Activated CD4-positive, alpha-beta T cell treated with anti-CD3 and anti-CD28 coated beads, Interleukin-10, Interleukin-2, amounts not matched to agents 100 ng/mL and 50 ng/mL, durations not matched to agents 16 hours and 8 hours (primary cell): ENCODE data around the gene SLC43A3.
"Not testable (repeated sequence)": the region's sequence is repeated elsewhere in the genome, so short reads cannot be mapped to it uniquely, and the experiment has no call there.

ENCODE experiments used
- DNase-seq: peaks from one replicate; pipeline ENCODE4 v3.0.0-alpha.2; 2020

The SLC43A3 gene

DNA sequence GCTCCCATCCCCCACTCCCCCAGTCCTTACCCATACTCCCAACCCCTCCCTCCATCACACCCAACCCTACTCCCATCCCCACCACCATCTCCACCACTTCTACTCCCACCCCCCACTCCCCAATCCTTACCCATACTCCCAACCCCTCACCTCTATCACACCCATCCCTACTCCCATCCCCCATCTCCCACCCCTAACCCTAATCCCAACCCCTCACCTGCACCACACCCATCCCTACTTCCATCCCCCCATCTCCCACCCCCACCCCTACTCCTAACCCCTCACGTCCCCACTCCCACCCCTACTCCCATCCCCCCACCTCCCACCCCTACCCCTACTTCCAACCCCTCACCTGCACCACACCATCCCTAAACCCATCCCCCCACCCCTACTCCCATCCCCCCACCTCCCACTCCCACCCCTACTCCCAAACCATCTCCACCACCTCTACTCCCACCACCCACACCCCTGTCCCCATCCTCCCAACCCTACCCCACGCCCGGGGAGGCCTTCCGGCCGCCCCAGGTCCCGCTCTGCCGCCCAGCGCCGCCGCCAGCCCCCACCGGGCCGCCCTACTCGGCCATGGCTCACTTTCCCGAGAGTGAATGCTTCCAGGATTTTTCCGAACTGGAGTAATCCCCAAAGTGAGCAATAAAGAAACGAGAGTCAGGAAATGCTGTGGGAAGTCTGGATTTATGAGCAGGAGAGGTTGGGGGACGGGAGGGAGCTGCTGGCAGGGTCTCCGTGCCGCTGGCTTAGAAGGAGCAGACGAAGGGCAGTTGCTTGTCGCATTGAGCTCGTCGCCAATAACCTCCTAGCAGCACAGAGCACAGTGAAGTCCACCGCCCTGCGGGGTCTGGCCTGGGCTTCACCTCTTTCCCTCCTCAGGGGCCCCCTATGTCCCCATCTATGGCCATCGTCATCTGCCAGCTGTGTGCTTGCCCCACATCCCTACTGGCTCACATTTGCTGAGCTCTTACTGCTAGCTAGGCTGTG, 50.5 kb downstream of the SLC43A3 start:
- DNase-seq, result no peak

DNA sequence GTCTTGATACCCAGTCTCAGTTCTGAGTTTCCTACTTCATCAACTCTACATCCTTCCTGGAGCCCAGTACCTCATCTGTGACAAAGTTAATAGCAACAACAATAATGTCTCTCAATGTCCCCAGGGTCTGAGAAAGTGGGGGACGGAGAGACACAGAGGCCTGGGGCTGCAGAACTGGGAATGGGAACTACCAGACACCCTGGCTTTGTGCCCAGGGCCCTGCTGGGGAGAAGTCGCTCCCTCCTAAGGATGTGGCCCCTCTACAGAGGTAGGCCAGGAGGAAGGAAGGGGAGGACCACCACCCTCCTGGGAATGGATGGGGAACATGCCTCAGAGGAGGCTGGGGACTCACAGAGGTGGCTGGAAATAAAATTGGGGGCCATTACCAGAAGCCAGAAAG, 51.4 kb downstream of the SLC43A3 start:
- DNase-seq, result no peak

DNA sequence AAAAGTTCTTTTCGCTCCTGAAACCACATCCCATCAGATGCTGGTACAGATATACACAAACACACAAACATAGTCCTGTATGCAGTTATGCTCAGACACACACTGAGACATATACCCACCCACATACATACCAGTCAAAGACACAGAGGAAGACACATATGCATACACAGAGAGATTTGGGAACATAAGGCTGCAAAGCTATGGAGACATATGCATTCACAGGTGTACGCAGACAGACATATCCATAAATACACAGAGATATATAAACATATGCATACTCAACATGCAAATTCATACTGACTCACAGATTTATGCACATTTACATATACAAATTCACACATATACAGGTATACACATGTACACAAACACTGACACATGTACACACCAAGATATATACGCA, 52.0 kb downstream of the SLC43A3 start:
- DNase-seq, result no peak

DNA sequence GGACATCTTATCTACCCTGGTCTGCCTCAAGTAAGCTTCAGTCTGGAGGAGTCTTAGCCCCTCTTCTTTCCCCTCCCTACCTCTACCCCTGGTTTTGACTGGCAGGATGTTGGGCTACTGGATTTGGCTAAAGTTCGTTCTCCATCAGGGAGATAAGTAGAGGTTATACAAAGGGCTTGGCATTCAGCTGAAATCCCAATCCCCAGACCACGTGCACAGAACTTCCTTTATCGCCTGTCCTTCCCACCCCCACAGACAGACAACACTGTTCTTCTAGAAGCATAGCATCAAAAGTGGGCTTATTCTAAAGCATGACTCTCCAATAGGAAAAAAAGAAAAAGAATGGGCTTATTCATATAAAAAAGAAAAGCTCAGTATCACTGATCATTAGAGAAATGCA, 53.8 kb downstream of the SLC43A3 start:
- no peak for DNase-seq

DNA sequence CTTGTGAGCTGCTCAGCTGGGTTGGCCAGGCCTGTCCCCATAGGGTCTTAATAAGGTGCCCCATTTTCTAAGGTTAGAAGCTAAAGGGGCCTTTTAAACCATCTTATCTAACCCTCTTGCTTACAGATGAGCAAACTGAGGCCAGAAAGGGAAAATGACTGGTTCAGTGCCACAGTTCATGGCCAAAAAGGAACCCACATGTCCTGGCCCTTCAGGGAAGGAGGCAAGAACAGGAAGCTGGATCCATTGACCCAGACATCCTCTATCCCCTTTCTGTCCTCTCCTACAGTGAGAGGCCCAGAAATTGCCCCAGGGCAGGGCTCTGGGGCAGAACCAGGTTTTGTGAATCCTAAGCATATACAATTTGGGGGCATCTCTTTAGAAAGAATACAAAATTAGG, 56.0 kb downstream of the SLC43A3 start:
- no peak for DNase-seq

DNA sequence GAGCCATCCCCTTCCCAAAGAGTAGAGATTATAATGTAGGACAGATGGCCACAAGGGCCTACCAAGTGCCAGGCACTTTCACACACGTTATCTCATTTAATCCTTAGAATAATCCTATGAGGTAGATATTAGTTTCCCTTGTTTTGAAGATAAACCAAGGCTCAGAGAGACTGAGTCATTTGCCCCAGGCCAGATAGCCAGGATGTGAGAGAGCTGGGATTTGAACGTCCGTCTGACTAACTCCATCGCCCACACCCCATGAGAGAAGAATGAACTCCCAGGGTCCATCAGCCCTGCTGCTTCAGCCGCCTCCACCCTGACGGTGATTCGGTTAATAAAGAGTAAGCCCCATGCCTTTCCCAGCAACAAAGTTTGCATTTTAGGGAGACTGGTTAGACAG, 56.7 kb downstream of the SLC43A3 start:
- DNase-seq, result no peak

DNA sequence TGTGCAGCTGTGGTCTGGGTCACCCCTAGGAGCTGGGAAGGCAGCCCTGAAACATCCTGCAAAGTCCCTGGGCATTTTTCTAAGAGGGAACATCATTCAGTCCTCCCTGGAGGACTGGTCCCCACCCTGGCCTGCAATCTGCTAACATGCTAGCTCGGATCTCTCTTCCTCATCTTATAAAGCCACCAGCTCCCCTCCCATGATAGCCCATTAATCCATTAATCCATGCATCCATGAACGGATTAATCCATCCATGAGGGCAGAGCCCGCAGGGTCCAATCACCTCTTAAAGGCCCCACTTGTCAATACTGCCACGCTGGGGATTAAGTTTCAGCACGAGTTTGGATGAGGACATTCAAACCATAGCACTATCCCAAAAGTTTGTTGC, 58.1 kb downstream of the SLC43A3 start:
- no peak for DNase-seq

DNA sequence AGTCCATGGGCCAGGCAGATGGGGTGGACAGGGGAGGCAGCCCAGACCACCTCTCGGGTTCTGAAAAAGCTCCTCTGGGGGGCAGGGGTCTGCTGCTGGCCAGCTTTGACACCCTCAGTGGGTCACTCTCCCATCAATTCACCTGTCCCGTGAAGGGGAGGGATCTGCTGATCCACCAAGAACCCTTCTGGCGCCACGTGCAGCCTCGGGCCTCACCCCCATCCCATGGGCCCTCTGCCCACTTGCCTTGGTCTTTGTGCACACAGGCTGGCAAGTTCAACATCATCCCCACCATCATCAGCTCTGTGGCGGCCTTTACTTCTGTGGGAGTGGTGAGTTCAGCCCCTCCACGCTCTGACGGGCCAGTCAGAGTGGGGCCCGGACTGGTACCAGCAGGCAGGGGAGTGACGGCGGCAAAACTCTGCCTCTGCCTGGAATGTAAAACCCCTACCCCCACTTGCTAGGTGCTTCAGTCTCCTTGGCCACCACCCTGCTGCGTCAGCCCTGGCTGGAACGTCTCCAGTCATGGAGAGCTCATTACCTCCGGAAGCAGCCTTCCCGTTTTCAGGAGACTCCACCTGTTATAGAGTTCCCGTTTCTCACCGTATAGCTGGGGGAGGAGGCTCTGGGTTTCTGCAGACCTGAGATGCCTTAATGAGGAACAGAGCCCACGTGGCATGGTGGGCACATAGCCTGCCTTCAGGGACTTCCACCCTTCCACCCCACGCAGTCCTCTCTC, 58.6 kb downstream of the SLC43A3 start:
- no peak for DNase-seq

DNA sequence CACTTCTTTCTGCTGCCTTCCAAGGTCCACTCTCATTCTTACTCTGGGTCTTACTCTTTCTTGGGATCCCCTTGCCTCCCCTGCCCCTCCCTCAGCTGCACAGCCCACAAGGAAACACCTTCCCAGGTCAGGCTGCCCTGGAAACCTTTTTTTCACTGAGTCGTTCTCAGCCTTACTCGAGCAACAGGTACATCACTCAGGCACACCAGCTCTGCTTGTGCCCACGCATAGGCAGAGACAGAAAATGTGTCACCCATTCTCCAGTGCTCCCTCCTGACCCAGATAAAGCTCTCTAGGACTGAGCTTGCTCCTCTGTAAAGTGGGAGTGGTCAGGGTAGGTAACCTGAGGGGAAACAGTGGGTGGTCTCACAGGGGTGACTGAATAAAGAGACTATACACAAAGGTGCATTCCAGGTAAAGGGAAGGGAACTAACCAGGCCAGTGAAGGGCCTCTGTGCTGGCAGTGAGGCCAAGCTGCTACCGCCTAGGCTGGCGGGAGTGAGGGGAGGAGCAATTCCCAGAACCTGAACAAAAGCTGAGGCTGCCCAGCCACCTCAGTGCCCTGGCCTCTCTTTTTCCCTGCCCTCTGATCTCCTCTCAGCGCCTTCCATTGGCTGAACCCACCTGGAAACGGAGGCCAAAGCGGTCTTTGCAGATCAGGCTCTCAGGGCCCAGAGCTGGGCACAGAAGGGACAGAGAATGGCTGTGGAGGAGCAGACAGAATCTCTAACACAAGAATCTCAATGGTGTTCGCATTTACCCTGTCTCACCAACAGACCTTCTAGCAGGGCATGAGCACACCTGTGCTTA, 61.9 kb downstream of the SLC43A3 start:
- no peak for DNase-seq

DNA sequence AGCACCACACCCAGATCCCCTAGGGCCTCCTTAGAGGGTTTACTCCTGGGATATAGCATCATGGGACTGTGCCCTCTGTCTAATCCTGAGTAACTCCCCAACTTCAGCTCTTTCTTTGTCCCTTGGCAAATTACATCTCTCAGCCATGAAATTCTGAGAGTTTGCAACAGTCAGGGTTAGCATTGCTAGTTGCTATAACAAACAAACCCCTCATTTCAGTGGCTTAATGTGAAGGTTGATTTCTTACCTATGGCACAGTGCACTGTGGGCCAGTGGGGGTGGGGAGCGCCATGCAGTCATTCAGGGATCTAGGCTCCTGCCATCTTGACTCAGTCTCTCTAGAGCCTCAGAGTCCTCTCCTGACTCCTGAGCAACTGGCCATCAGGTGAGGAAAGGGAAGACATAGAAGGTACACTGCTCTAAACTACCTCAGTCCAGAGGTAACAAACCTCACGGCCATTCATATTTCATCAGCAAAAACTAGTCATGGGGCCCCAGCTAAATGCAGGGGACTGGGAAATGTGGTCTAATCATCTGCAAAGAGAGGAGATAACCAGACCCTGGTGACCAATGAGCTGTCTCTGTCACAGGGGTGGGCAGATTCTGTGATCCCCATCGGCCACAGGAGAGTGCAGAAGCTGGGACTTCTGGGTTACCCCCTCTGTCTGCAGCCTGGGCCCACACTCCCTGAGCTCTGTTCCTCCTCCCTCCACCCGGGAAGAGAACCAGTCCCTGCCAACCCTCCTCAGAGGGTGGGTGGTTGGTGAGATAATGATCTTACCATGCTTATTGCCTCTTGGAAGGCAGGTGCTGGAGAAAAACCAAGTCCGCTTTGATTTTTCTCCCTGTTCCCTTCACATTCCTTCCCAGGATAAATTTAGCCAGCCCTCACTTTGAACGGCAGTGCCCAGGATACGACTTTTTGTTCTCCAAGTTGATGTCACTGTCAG, 63.5 kb downstream of the SLC43A3 start:
- DNase-seq, result no peak

DNA sequence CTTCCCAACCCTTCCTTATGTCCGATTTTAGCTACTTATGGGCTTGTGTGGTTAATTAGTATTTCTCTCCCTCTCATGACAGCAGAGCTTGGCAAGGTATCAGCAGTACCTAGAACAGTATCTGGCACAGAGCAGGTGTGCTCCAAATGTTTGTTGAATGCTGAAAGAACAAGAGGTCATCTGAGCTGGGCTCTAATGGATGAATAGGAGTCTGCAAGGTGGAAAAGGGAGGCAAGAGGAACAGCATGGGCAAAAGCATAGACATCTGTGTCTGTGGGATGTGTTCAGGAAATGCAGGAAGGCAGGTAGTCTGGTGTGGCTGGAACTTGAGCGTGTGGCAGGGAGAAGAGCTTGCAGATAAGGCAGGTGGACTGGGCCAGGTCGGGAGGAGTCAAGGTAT, 65.0 kb downstream of the SLC43A3 start:
- DNase-seq, result no peak

DNA sequence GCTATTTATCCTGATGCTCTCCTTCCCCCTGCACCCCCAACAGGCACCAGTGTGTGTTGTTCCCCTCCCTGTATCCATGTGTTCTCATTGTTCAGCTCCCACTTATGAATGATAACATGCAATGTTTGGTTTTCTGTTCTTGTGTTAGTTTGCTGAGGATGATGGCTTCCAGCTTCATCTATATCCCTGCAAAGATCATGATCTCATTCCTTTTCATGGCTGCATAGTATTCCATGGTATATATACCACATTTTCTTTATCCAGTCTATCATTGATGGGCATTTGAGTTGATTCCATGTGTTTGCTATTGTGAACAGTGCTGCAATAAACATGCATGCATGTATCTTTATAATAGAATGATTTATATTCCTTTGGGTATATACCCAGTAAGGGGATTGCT, 65.5 kb downstream of the SLC43A3 start:
- not testable (repeated sequence) for DNase-seq

DNA sequence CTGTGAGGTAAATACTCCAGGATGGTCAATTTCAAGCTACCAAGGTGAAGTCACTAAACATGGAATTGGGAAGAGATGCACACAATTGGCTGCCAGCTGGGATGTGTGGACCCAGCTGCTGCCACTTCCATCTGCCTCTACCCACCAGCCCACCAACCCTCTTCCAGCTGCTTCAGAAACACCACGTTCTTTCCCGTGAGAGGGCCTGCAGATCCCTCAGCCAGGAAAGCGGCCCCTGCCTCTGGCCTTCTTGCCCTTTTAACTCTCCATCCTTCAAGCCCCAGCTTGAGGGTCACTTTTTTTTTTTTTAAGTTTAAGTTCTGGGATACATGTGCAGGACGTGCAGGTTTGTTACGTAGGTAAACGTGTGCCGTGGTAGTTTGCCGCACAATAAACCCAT, 65.9 kb downstream of the SLC43A3 start:
- DNase-seq, result no peak

DNA sequence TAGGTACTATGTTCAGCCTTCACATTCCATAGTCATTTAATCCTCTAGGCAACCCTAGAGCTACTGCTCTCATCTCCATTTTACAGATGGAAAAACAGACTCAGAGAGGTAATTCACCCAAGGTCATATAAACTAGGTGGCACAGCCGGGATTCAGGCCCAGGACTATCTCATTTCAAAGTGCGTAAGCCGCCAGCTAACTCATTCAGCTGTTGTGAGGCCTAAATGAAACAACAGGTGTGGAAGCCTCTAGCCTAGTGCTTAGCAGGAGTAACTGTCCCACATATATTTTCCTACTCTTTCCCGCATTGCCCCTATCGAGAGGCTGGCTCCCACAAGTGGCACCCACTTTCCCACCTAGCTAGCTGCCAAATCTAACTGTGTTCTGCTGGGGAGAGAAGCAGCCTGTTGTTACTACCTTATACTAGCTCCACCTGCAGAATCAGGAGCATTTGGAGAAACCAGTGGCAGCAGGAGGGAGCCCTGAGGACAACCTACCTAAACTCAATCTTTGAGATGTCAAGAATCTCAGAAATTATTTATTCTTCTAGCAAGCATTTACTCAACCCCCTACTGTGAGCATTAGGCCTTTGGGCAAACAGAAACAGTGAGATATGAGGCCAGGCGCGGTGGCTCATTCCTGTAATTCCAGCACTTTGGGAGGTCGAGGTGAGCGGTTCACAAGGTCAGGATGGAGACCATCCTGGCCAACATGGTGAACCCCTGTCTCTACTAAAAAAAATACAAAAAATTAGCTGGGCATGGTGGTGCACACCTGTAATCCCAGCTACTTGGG, 66.8 kb downstream of the SLC43A3 start:
- DNase-seq, result no peak

DNA sequence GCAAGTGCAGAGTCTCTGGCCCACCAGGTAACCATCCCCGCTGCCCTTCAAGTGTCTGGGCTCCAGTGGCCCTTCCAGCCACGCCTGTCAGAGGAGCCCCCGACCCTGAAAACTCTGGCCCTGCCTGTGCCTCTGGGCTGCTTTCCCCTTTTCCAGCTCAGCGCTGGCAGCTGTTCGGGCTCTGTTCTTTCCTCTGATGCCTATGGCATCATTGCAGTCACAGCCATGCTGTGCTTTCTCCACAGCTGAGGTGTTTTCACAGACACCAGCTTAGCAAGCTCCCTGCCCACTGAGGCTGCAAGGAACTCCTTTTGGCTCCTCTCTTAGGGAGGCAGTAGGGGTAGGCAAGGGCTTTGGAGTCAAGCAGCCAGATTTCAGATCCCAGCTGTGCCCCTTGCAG, 67.5 kb downstream of the SLC43A3 start:
- no peak for DNase-seq

DNA sequence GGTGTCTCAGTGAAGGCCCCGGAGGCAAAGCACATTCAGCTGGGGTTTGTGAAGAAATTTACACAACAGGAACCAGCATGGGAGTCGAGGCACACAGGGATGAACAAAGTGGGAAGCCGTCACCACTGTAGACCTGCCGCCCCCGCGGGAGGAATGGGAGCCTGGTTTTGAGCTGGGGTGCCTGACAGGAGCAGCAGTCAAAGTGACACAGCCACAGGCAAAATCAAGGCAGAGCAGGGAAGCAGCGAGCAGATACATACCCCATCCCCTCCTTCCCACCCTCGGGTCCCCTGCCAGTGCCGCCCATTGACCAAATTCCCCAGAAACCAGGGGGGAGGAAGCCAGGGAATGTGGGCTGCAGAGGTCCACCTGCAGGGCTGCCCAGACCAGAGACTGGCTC, 67.9 kb downstream of the SLC43A3 start:
- DNase-seq, result no peak

DNA sequence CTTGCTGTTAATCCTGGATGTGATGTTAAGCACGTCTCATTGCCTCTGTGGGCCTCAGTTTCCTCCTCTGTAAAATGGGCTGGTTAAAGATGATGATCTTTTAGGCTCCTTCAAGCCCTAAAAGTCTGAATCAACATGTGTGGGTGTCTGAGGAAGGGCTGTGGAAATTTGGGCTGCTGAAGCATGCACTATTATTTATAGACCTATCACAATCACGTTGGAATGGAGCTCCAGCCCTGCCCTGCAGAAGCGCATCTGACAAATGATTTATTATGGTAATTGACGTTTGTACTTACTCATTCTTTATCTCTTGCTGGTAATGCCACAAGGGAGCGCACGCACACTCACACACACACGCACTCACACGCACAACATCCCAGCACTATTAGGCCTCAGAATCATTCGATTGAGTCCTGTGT, 68.4 kb downstream of the SLC43A3 start:
- DNase-seq, result no peak

DNA sequence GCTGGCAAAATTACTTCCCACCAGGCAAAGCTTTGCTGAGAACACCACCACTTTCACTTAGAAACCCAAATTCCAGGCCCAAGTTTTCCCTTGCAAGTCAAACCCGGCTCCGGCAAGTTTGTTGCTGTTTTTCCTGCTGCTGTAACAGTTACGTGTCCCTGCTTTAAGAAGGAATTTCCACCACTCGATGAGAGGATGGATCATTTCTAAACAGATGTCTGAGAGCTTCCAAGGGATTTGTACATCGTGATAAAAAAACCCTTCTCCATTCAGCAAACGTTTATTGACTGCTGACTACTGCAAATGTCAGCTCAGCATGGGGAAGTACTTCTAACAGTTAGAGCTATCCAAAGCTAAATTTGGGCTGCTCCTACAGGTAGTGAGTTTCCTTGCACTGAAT, 69.1 kb downstream of the SLC43A3 start:
- DNase-seq, result no peak

DNA sequence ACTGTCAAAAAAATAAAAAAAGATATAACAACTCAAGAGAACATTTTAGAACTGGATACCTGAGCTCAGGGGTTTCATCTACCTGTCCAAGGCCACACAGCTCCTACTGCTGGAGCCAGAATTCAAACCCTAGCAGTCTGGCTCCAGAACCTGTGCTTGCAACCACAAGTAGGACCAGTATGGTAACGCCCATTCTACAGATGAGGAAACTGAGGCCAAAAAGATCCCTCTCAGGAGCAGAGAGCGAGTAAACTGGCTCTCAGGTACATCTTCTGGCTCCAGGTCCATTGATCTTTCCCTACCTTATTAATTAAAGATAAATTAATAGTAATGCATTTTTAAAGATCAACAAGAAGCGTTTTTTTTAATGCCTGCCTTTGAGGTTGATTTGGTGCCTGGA, 69.6 kb downstream of the SLC43A3 start:
- no peak for DNase-seq
